Epithelial cell of proximal tubule (primary cell): ENCODE data around the gene GGA2. TPM values are rescaled to one million over a fixed set of nuclear protein-coding genes. Genes with fewer than 3 reads are reported as not detected.

Experiments
- DNase-seq: peaks from one replicate; pipeline ENCODE4 v3.0.0-alpha.2; 2011; ENCODE audit warnings: low read depth
- H3K4me3 ChIP-seq: 2 replicates; pipeline ENCODE4 v1.5.1; 2011; ENCODE audit warnings: low read depth, mild to moderate bottlenecking, low read length
- total RNA-seq: library from RNA; depleted of rRNA; stranded (reverse); fragments of >200 nt; gene quantifications from 2 replicates; pipeline ENCODE4 v1.2.3, GENCODE V29; 2015
- TF ChIP-seq, protein P1 (sequence below): conservative IDR thresholded peaks from 2 replicates; pipeline ENCODE4 v1.5.1; 2012; ENCODE audit warnings: low read depth, mild to moderate bottlenecking, low read length

GGA2 gene
- total RNA-seq, 1 donor from 2014 or later, result 30.8 TPM

DNA sequence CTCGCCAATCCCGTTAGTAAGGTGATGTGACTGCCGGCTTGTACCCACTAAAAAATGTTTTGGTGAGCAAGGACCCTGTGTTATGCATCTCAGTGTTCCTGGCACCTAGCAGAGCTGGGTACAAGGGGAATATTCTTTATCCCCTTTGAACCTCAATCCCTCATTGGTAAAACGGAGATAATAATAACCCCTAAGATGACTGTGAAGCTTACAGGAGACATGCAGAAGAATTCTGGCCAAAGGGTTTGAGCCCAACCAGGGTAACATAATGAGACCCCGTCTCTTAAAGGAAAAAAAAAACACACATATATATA is 896 bp downstream of the GGA2 start:
- TF ChIP-seq, protein P1, sequence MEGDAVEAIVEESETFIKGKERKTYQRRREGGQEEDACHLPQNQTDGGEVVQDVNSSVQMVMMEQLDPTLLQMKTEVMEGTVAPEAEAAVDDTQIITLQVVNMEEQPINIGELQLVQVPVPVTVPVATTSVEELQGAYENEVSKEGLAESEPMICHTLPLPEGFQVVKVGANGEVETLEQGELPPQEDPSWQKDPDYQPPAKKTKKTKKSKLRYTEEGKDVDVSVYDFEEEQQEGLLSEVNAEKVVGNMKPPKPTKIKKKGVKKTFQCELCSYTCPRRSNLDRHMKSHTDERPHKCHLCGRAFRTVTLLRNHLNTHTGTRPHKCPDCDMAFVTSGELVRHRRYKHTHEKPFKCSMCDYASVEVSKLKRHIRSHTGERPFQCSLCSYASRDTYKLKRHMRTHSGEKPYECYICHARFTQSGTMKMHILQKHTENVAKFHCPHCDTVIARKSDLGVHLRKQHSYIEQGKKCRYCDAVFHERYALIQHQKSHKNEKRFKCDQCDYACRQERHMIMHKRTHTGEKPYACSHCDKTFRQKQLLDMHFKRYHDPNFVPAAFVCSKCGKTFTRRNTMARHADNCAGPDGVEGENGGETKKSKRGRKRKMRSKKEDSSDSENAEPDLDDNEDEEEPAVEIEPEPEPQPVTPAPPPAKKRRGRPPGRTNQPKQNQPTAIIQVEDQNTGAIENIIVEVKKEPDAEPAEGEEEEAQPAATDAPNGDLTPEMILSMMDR, result no peak
- H3K4me3 ChIP-seq, result peak overlapping the region; percentile 71
- no peak for DNase-seq

DNA sequence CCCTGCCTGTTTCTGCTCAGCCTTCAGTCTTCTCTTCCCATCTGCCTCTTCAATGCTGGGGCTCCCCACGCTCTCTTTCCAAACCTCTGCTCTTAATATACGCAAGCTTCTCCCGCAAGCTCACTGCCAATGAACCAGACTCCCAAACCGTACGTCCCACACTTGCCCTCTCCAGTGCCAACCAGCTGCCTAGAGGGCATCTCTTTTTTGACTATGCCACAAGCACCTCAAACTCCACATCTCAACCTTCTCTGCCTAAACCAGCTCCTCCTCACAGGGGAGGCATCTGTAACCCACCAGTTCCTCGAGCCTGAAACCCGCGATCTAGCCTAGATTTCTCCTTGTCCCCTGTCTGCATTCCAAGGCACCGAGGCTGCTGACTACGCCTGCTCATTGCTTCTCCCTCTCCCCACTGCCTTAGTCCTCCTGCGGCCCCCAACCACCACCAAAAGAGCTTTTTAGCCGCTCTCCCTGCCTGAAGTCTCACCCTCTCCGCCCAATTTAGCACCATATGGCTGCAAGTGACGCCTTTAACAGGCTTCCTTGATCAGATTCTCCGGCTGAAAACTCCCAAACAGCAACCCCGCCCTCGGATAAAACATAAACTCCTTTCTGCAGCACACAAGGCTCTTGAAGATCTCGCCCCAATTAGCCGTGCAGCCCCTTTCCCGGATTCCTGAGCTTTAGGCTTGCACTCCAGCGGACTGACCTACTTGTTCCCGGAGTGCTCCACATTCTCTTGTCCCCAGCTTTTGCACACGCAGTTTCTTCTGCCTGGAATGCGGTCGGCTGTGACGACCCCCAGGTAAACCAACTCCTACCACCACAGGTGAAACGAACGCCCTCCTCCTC is 1.5 kb downstream of the GGA2 start:
- TF ChIP-seq, protein P1, result no peak
- no peak for DNase-seq

DNA sequence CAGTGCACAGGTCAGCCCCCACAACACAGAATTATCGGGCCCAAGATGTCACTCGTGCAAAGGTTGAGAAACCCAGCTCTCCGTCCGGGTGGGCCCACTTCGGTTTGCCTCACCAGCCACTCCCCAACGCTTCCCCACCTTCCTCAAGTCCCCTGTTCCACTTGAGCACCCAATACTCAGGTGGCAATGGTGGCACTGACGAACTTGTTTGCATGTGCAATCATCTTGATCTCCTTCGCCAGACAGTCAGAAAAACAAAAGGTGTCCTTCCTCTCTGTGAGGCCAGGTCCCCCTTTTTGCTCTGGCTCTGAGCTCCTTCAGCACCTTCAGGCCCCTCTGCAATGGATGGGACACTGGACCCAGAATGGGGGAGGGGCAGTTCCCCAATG is 3.7 kb downstream of the GGA2 start:
- H3K4me3 ChIP-seq, result no peak overlapping the region
- TF ChIP-seq, protein P1, result no peak
- DNase-seq, result no peak

More for the DNA sequence above, 1.5 kb downstream of the GGA2 start:
- H3K4me3 ChIP-seq, result peak overlapping the region; percentile 71

DNA sequence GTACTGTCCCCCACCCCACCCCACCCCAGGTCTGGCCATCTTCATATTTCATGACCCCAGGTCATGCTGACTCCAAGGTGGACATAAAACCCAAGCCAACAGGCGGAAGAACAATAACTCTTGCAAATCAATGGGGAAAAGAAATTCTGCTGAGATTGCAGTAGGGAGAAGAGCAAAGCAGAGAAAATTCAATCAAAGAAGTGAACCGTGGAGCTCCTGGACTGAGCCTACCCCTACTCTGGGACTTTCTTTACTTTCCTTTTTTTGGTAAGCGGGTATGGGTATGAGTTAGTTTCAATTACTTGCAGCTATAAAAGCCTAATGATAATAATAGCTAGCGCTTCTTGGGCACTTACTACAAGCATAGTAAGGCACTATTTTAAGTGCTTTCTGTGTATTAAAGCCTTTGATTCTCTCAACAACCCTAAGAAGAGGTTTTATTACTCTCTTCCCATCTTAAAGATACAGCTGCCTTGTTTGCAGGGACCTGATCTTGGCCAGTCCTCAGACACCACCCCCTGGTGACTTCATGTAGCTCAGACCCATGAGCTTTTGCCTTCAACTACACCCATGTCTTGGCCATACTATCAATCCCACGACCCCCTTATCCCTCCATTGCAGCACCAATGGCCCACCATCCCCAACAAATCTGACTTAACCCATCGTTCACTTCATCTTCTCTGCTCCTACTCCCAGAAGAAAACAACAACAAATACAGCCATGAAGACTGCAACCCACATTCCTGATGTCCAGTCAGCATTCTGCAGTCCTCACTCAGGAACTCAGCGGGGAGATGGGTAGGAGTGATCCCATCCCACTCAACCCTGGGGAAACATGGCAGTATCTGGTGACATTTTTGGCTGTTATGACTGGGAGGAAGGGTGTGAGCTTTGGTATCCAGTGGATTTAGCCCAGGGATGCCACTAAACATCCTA is 4.4 kb downstream of the GGA2 start:
- TF ChIP-seq, protein P1, result peak; percentile 26
- H3K4me3 ChIP-seq, result peak overlapping the region; percentile 21
- DNase-seq, result peak; percentile 12

DNA sequence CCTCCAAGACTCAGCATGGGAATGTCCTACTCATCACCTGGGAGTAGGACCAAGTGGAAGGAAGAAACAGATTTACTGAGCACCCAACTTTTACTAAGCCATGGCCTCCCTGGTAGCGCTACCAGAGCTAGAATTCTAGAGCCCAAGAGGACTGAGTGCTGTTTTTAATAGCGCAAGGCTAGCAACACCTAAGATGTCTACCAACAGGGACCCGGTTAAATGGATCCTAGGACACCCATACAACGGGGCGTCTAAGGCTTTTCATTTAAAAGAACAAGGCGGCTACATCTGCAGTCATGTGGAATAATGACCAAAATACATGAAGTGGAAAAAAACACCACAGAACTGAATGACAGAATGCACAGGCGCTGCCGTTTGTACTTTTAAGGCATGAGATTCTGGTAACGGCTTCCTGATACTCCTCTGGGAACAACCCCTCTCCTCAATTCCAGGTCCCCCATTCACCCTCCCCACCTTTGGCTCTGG is 5.1 kb downstream of the GGA2 start:
- peak overlapping the region; percentile 21 for H3K4me3 ChIP-seq

DNA sequence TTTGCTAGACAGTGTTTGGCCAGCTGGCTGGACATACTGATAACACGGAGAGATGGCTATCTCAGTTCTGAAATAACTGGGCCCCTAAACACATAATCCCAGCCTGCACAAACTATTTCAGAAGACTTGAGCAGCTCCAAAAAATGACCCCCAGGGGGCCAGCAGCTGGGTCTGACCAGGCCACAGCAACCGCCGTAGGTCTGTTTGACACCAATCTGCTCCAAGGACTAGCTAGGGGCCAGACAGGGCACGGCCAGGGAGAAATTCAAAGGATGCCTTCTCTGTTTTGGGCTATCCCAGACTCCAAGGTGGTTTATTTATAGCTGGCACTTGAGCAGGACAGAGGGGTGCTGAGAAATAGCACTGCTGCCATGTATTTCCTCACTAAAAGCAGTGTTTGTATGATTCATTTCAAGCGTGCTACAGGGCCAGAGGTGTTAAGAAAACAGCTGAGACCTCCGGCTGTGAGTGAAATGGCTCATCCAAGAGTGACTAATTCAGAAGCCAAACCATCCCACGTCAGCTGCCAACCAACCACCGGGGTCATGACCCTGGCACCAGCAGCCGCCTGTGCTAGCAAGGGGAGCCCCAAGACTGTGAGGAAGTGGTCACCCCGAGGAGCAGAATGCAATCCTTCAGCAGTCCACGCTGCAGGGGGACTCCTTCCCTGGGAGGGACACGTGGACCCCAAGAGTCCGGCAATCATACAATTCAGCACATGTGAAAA is 5.7 kb downstream of the GGA2 start:
- TF ChIP-seq, protein P1, result peak; percentile 35
- DNase-seq, result peak; percentile 91
- H3K4me3 ChIP-seq, result peak overlapping the region; percentile 21

More for the DNA sequence above, 5.1 kb downstream of the GGA2 start:
- peak; percentile 38 for DNase-seq
- TF ChIP-seq, protein P1, result no peak
